Inflammatory macrophage (primary cell): Measurements from ENCODE around the gene POLN.

Experiments
- DNase-seq, 2 donors: peaks; one replicate each; pipeline ENCODE4 v3.0.0-alpha.2; 2020 to 2022

Gene POLN

GRCh38 chr4:2159931-2160330 is 82.0 kb downstream of the POLN start:
- DNase-seq: no peak

GRCh38 chr4:2155246-2155645 is 86.7 kb downstream of the POLN start:
- DNase-seq: no peak

DNA sequence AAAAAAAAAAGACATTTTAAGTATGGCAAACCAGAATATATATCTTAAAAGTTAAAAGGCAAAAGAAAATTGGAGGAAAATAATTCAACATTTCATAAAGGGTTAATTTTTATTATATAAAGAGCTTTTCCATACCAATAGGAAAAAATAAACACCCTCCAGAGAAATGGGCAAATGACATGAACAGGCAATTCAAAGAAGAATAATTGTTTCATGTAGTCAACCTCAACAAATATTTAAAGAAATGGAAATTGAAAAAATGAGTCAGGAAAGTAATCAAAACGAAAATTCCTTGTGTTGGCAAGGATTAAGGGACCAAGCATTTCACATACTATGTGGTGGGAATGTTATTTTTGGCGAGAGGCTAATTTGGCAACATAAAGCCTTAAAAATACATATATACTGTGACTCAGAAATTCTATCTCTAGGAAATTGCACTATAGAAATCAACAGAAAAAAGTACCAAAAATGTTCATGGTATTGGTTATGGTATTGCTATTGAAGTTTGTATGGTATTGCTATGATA is 87.6 kb downstream of the POLN start:
- no peak for DNase-seq

- DNase-seq: no peak
Measured at GRCh38 chr4:2151544-2151943, 90.4 kb downstream of the POLN start.

GRCh38 chr4:2150076-2150475 is 91.8 kb downstream of the POLN start:
- DNase-seq: no peak

DNA sequence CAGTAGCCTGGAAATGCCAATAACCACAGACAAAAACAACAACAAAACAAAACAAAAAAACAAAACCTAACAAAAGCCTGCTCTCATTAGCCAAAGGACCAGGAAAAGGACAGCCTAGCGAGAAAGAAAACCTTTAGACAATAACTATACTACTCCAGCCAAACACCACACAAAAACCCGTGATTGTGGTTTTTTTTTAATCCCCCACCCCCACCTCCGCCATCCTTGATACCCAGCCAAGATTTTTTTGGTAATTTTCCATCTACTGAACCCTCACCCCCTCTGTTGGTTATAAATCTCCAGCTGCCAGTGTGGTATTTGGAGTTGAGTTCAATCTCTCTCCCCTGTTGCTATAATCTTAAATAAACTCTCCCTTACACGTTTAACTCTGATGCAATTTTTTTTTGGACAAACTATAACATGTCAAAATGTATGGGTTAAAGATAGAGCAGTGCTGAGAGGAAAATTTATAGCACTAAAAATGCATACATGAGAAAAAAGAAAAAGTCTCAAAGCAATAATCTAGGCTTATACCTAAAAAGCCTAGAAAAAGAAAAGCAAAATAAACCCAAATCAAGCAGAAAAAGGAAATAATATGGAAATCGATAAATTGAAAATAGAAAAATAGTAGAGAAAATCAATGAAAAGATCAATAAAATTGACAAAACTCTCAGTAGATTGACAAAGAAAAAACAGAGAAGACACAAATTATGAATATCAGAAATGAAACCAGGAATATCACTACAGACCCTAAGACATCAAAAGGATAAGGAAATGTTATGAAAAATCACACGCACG is 99.1 kb downstream of the POLN start:
- no peak for DNase-seq

DNA sequence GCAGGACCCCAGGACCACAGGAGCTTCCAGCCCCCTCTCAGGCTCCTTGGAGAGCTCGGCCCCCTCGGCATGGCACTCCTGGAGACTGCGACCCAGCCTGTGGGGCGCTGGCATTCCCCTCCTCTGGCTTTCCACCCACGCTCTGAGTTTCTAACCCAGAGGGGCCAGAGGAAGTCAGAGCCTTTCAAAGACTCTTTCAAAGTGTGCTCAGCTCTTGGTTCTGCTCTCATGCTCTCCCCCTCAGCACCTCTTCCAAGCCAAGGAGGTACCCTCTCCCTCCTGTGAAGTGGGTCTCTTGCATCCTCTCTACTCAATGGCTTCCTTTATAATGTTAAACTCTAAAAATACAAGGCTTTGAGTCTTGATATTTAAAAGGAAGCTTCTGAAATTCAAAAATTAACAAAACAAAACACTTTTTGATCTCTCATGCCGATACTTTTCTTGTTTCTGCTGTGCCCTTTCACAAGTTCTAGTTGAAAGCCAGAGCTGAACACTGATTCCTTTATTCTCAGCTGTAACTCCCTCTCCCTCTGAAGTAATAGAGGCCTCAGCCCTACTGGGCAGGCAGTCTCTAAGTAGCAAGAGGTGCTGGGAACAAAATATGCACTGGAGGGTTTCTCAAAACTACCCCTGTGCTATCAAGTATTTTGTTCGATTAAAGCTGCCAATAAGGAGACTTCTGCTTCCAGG is 100.0 kb downstream of the POLN start:
- DNase-seq: no peak

DNA sequence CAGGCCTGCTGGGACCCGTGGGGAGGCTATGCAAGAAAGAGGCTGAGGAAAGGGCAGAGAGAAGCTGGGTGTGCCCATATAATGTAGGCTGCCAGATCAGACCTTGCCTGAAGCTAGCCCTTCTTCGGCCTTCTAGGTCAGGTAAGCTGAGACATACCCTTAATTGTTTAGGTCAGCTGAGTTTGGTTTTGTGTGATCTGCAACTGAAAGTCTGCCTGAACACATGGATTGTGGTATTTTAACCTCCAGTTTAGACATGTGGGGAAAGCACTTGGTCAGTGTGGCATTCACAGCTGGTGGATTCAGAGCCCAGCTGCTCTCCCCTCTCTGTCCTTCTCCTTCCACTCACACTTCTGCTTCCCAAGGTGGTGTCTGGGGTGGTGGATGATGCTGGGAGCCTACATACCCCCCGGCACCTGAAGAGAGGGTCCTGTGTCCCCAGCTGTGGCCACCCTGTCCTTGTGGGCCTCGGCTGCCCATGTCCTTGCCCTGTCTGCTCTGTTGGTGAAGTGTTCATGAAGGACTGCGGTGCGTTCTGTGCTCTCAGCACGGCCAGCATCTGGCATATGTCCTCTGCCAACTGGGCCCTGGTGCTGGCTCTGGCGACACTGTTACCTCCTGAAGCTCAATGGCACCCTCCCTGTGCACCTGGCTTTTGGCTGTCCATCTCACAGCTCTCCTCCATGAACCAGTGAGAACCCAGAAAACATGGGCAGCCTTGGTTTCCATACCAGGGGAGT is 100.7 kb downstream of the POLN start:
- DNase-seq: no peak

DNA sequence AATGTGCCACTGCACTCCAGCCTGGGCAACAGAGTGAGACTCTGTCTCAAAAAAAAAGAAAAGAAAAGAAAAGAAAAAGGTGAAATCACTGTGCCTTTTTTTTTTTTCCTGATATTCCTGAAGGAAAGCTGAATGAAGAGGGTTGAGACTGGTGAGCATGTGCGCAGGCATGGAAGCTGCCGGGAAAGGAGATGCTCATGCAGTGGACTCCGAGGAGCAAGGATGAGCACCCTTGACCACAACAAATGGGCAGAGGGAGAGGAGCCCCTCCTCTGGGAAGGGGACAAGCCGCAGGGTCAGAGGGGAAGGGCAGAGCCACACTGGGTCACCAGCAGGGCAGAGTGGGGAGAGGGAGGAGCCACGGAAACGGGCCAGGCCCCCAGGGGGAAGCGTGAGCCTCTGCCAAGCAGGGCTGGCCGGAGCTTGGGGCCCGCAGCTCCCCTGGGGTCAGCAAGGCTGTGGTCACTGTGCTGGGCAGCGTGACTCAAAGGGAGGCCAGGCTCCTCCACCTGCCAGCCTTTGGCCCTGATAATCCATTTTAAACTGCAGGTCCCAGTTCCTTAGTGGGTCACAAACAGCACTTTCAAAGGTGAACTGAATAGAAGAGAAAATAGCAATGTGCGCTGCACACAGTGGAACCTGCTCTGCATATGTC is 102.9 kb downstream of the POLN start:
- no peak for DNase-seq

GRCh38 chr4:2136726-2137125 is 105.2 kb downstream of the POLN start:
- no peak for DNase-seq

DNA sequence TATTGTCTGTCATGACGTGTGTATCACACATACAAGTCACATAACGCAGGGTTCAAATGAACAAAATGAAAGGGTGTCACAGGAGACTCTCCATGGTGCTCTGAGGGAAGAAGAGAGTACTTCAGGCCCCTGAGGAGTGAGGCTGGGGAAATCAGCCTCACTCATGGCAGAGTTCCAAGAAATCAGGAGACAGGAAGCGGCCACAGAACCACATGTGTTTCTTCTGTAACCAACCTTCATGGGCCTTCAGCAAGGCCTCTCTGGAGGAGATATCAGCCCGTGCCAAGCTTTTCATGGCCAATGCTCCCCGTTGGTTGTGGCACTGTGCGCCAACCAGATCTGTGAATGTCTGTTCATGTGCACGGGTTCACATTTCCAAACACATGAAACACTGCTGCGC is 106.8 kb downstream of the POLN start:
- peak; percentile 45 to 48 for DNase-seq

DNA sequence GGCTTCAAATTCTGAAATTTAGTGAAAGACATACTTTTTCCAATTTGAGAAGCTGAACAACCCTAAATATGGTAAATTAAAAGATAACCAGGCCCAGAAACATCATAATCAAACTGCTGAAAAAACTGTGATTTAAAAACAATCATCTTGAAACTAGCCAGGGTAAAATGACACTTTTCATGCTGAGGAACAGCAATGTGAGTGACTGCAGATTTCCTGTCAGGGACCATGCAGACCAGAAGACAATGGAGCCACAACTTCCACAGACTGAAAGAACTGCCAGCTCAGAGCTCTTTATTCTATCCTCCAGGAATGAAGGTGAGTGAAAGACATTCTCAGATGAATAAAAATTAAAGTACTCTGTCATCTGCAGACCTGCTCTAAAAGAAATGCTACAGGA is 109.5 kb downstream of the POLN start:
- DNase-seq: no peak

GRCh38 chr4:2127609-2128332 is 114.2 kb downstream of the POLN start:
- DNase-seq: no peak

DNA sequence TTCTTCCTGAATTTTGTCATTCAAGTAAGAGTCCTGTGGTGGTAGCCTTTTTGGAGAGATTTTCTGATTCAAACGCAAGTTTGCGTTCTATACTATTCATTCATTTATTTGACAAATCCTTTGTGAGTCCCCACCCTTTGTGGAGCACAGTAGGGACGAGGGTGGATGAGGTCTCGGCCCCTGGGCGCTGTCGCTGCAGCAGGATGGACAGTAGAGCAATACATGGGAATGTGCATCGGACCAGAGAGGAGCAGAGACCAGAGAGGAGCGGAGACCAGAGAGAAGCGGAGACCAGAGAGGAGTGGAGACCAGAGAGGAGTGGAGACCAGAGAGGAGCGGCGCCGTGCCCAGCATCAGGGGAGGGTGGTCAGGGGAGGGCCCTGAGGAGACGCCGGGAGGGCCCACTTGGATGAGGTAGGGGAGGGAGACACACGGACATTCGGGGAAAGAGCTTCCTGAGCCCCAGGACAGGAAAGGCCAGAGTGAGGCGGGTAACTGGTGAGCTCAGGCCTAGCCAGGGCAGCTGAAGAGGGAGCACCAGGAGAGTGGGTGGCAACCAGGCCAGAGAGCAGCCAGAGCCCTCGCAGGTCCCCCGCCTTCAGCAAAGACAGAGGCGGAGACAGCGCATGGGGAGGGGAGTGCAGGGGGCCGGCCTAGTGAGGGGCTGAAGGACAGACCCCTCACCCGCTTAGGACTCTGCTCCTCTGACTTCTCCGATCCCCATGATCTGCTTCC is 115.4 kb downstream of the POLN start:
- no peak for DNase-seq

- no peak for DNase-seq
Measured at GRCh38 chr4:2125831-2126230, 116.1 kb downstream of the POLN start.

- DNase-seq: no peak
Measured at GRCh38 chr4:2125023-2125422, 116.9 kb downstream of the POLN start.

DNA sequence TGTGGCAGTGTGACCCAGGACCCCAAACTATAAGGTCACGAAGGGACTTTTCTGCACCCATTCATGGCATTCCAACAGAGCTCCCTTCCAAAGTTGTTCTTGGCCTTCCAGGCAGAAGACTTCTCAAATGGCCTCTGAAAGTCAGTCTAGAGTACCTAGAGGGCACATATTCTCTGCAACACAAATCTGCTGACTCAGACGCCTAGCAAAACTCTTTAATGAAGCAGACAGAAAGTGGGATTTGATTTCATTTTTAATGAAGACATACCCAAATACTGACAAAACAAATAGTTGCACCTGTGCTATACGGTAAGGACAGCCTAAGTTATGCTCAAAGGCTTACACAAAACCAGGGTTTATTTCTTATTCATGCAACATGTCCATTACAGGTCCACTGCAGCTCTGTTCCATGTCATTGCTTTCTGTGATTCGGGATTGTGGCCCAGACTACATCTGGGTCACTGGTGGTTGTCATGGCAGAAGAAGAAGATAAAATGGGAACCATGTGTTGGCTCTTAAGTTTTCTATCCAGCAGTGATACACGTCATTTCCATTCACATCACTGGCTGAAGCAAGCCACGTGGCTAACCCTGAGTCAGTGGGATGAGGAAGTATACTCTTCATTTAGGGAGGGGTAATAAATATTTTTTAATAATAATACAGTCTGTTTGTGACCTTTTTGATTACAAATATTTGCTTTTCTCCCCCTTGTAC is 125.1 kb downstream of the POLN start:
- no peak for DNase-seq

GRCh38 chr4:2105559-2105958 is 136.4 kb downstream of the POLN start:
- no peak for DNase-seq

- DNase-seq: peak in 1 of 2 donors; percentile 9
Measured at GRCh38 chr4:2104556-2105345, 137.2 kb downstream of the POLN start.
